ENCODE measurements around the gene PHLDA3.

GRCh38 chr1:201481761-201482493 is 12.9 kb upstream of the PHLDA3 start:
- TF ChIP-seq CTCF (IDR thresholded peaks at IDR 0.05; ENCODE audit: low read depth, low read length, poor library complexity, severe bottlenecking): peak; percentile 93
- TF ChIP-seq EZH2phosphoT487 (IDR thresholded peaks at IDR 0.05; ENCODE audit: borderline replicate concordance, low read length): 0 out of 2 replicates have a peak, but pooled peaks have one; percentile 48

Measured in DOHH2 (cell line).